ENCODE results near the gene GATAD2A. TPM values are rescaled to one million over a fixed set of nuclear protein-coding genes. Genes with fewer than 3 reads are reported as not detected.

GATAD2A gene
- total and polyA plus RNA-seq, 2 donors from 2014 or later, result 18.0 to 91.0 TPM

DNA sequence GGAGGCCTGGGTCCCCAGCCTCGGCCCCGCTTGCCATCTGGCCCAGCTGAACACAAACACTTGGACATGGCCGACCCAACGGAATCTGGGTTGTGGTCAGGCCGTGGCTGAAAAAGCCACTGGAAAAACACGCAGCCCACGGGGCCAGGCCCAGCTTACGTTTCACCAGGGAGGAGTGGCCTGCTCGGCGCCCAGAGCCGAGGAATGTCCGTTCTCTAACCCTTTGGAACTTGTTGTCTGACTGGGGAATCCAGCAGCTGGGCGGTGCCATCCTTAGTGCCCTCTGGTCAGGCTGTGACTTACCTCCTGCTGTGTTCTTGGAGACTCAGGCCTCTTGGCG, 146.3 kb downstream of the GATAD2A start:
- FAIRE-seq, result no peak

DNA sequence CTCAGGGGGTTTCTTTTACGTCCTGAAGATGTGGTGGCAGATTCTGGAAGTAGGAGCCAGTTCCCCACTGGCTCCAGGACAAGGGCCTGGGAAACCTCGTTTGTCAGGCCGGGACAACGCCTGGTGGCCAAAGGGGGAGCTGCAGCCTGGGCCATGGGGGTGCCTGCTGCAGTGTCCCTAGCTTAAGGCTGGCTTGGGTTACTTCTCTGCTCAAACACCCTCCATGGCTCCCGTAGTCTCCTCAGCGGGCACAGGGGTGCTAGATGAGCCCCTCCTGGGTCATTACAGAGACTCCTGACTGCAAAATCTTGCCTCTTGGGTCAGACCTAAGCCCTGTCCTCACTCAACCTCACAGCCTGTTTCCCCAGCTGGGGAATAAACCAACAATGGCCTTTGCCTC, 147.3 kb downstream of the GATAD2A start:
- intact Hi-C loops (cut with DNase I), result no loop called here
- H3K4me3 ChIP-seq (ENCODE audit: low read length in 3 of 3), result no peak overlapping the region
- H3K27ac ChIP-seq (ENCODE audit: low read depth in 2 of 2, low read length in 2 of 2), result no peak overlapping the region
- H3K27me3 ChIP-seq (ENCODE audit: control insufficient read depth, insufficient read depth, low read length), result no peaks in the 10 kb centered on the region
- DNase-seq (peak in 1 of 5 donors; percentile 39), FAIRE-seq (no peak)
- no peaks in the 10 kb centered on the region for H3K4me1 ChIP-seq (ENCODE audit: control insufficient read depth in 2 of 3, insufficient read depth in 2 of 3, low read depth in 1 of 3, low read length in 3 of 3)
- TF ChIP-seq, protein P1, sequence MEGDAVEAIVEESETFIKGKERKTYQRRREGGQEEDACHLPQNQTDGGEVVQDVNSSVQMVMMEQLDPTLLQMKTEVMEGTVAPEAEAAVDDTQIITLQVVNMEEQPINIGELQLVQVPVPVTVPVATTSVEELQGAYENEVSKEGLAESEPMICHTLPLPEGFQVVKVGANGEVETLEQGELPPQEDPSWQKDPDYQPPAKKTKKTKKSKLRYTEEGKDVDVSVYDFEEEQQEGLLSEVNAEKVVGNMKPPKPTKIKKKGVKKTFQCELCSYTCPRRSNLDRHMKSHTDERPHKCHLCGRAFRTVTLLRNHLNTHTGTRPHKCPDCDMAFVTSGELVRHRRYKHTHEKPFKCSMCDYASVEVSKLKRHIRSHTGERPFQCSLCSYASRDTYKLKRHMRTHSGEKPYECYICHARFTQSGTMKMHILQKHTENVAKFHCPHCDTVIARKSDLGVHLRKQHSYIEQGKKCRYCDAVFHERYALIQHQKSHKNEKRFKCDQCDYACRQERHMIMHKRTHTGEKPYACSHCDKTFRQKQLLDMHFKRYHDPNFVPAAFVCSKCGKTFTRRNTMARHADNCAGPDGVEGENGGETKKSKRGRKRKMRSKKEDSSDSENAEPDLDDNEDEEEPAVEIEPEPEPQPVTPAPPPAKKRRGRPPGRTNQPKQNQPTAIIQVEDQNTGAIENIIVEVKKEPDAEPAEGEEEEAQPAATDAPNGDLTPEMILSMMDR (IDR thresholded peaks at IDR 0.05; ENCODE audit: borderline replicate concordance, extremely low read depth, insufficient read depth), result no peak
- H3K9me3 ChIP-seq (ENCODE audit: control insufficient read depth in 2 of 3, insufficient read depth in 1 of 3, low read length in 3 of 3), result no peaks in the 10 kb centered on the region
- H3K9ac ChIP-seq (ENCODE audit: low read length in 3 of 3), result no peak overlapping the region
- no peaks in the 10 kb centered on the region for H3K36me3 ChIP-seq (ENCODE audit: control insufficient read depth in 2 of 3, insufficient read depth in 3 of 3, low read length in 3 of 3)

More for the DNA sequence above, 146.3 kb downstream of the GATAD2A start:
- peak in 2 of 5 donors; percentile 37 to 66 for DNase-seq
- Histone ChIP-seq H3K27ac (ENCODE audit: low read depth in 2 of 2, low read length in 2 of 2) (no peak overlapping the region), H3K9me3 (ENCODE audit: control insufficient read depth in 2 of 3, insufficient read depth in 1 of 3, low read length in 3 of 3) (no peaks in the 10 kb centered on the region), H3K4me3 (ENCODE audit: low read length in 3 of 3) (no peak overlapping the region), H3K27me3 (ENCODE audit: control insufficient read depth, insufficient read depth, low read length) (no peaks in the 10 kb centered on the region), H3K36me3 (ENCODE audit: control insufficient read depth in 2 of 3, insufficient read depth in 3 of 3, low read length in 3 of 3) (no peaks in the 10 kb centered on the region), H3K9ac (ENCODE audit: low read length in 3 of 3) (no peak overlapping the region), H3K4me1 (ENCODE audit: control insufficient read depth in 2 of 3, insufficient read depth in 2 of 3, low read depth in 1 of 3, low read length in 3 of 3) (no peaks in the 10 kb centered on the region)
- intact Hi-C loops (cut with DNase I), result no loop called here
- TF ChIP-seq, protein P1 (IDR thresholded peaks at IDR 0.05; ENCODE audit: borderline replicate concordance, extremely low read depth, insufficient read depth), result no peak

DNA sequence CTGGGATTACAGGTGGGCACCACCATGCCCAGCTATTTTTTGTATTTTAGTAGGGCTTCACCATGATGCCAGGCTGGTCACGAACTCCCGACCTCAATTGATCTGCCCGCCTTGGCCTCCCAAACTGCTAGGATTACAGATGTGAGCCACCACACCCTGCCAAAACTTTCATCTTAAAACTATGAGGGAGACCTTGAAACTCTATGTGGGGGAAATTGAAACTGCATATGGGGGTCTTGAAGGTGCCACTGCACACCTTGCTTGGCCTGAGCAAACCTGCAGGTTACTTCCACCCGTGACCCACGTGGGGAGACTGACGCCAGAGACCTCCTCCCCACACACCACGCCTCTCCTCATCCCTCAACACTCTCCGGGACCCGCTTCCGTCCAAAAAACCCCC, 148.2 kb downstream of the GATAD2A start:
- TF ChIP-seq, protein P1 (IDR thresholded peaks at IDR 0.05; ENCODE audit: borderline replicate concordance, extremely low read depth, insufficient read depth), result no peak
- DNase-seq (no peak), FAIRE-seq (no peak)
- Histone ChIP-seq H3K27ac (ENCODE audit: low read depth in 2 of 2, low read length in 2 of 2) (no peak overlapping the region), H3K36me3 (ENCODE audit: control insufficient read depth in 2 of 3, insufficient read depth in 3 of 3, low read length in 3 of 3) (no peaks in the 10 kb centered on the region), H3K9ac (ENCODE audit: low read length in 3 of 3) (no peak overlapping the region), H3K9me3 (ENCODE audit: control insufficient read depth in 2 of 3, insufficient read depth in 1 of 3, low read length in 3 of 3) (no peaks in the 10 kb centered on the region), H3K27me3 (ENCODE audit: control insufficient read depth, insufficient read depth, low read length) (no peaks in the 10 kb centered on the region), H3K4me3 (ENCODE audit: low read length in 3 of 3) (no peak overlapping the region), H3K4me1 (ENCODE audit: control insufficient read depth in 2 of 3, insufficient read depth in 2 of 3, low read depth in 1 of 3, low read length in 3 of 3) (no peaks in the 10 kb centered on the region)
- intact Hi-C loops (cut with DNase I), result no loop called here

Data from kidney (tissue), 14 donors.